Endothelial cell of umbilical vein (primary cell): ENCODE results near the gene PFKL.

Experiments used
- CTCF ChIP-seq, 2 donors: IDR thresholded peaks; 1 replicate in 1 of 2; 2 replicates in 1 of 2; pipeline ENCODE4 v1.5.1; 2011; ENCODE audit warnings: low read length in 2 of 2, mild to moderate bottlenecking in 2 of 2, moderate library complexity in 2 of 2, control low read depth in 1 of 2, inconsistent platforms in 1 of 2, low read depth in 1 of 2; ENCODE audit not compliant: insufficient read depth in 1 of 2; ENCODE audit errors: extremely low read depth in 1 of 2
- EZH2 ChIP-seq: IDR thresholded peaks from 2 replicates; pipeline ENCODE4 v1.6.1; 2012; ENCODE audit warnings: borderline replicate concordance, low read depth, mild to moderate bottlenecking, moderate library complexity, low read length, inconsistent platforms; ENCODE audit not compliant: severe bottlenecking
- FOS ChIP-seq: IDR thresholded peaks from 2 replicates; pipeline ENCODE4 v1.6.1; 2011; ENCODE audit warnings: mild to moderate bottlenecking, low read length, moderate library complexity, borderline replicate concordance; ENCODE audit not compliant: insufficient read depth
- GATA2 ChIP-seq: IDR thresholded peaks from 2 replicates; pipeline ENCODE4 v1.7.0; 2011; ENCODE audit warnings: low read depth, mild to moderate bottlenecking, moderate library complexity, mixed read lengths, low read length; ENCODE audit not compliant: insufficient read length, insufficient read depth
- JUN ChIP-seq: IDR thresholded peaks from 2 replicates; pipeline ENCODE4 v1.6.1; 2011; ENCODE audit warnings: borderline replicate concordance, low read depth; ENCODE audit not compliant: insufficient read length, insufficient read depth
- MAX ChIP-seq: IDR thresholded peaks from 2 replicates; pipeline ENCODE4 v1.6.1; 2011; ENCODE audit not compliant: insufficient read depth, insufficient read length
- MYC ChIP-seq: IDR thresholded peaks from one replicate; pipeline ENCODE4 v1.6.1; 2011; ENCODE audit warnings: mild to moderate bottlenecking, low read depth, low read length
- POLR2A ChIP-seq: IDR thresholded peaks from 2 replicates; pipeline ENCODE4 v1.6.1; 2012; ENCODE audit warnings: low read depth, mild to moderate bottlenecking, control low read depth, low read length
- POLR2AphosphoS5 ChIP-seq: IDR thresholded peaks from 2 replicates; pipeline ENCODE4 v1.6.1; 2012; ENCODE audit warnings: low read depth, mild to moderate bottlenecking, control low read depth, low read length, moderate library complexity; ENCODE audit not compliant: insufficient read depth

- TF ChIP-seq GATA2 (no peak), CTCF (IDR thresholded peaks at IDR 0.05; ENCODE audit: extremely low read depth in 1 of 2, insufficient read depth in 1 of 2, low read depth in 1 of 2, low read length in 2 of 2) (no peak), JUN (no peak), POLR2A (no peak), POLR2AphosphoS5 (no peak), EZH2 (no peak), MAX (no peak), MYC (no peak), FOS (no peak)
Measured at GRCh38 chr21:44273046-44273445, 26.8 kb upstream of the PFKL start.
